ENCODE results near the gene COP1. TPM values are rescaled to one million over a fixed set of nuclear protein-coding genes. Genes with fewer than 3 reads are reported as not detected.

Gene COP1
- total RNA-seq, 1 experiment from 2014 or later: 35.8 TPM

DNA sequence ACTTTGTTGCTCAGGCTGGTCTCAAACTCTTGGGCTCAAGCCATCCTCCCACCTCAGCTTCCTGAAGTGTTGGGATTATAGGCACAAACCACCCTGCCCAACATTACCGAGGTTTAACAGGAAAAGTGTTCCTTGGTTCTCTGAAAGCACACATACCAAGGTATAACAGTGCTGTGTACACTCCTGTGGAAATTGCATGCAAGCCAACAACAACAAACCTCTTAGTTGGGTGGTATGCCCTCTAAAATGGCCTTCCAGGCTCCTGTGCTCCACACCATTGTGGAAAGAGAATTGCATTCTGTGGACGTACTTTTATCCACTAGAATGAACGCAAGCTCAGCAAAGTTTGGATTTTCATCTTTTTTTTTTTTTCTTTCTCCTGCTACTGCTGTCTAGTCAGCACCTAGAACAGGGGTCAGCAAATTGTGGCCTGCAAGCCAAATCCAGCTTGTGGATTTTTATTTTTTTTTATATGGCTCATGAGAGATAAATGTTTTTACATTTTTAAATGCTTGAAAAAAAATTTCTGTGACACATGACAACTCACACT is 271.4 kb downstream of the COP1 start:
- Histone ChIP-seq H3K4me3 (ENCODE audit: low read depth, low read length, poor library complexity, severe bottlenecking) (no peak overlapping the region), H3K27ac (ENCODE audit: low read depth, low read length, poor library complexity, severe bottlenecking) (no peak overlapping the region), H3K9me3 (ENCODE audit: low read depth, low read length, poor library complexity, severe bottlenecking) (no peaks in the 10 kb centered on the region), H3K4me1 (ENCODE audit: insufficient read depth, low read length, poor library complexity, severe bottlenecking) (no peaks in the 10 kb centered on the region), H3K36me3 (ENCODE audit: insufficient read depth, low read length, poor library complexity, severe bottlenecking) (no peaks in the 10 kb centered on the region), H3K27me3 (replicated peaks; ENCODE audit: insufficient read depth, low read depth, low read length, poor library complexity) (no peaks in the 10 kb centered on the region)
- intact Hi-C loops (cut with micrococcal nuclease; ENCODE audit: unreplicated experiment): no loop called here
- BruUV-seq (replicated peaks): no TSS peak
- ChIA-PET POLR2A (ENCODE audit: low non-redundant PET) (no interaction called here), CTCF (no interaction called here)
- DNase-seq (ENCODE audit: low spot score): no peak
- no peak for TF ChIP-seq EZH2 (IDR thresholded peaks at IDR 0.05; ENCODE audit: borderline replicate concordance, low read depth, low read length, poor library complexity, severe bottlenecking)
- TF ChIP-seq, protein P1, sequence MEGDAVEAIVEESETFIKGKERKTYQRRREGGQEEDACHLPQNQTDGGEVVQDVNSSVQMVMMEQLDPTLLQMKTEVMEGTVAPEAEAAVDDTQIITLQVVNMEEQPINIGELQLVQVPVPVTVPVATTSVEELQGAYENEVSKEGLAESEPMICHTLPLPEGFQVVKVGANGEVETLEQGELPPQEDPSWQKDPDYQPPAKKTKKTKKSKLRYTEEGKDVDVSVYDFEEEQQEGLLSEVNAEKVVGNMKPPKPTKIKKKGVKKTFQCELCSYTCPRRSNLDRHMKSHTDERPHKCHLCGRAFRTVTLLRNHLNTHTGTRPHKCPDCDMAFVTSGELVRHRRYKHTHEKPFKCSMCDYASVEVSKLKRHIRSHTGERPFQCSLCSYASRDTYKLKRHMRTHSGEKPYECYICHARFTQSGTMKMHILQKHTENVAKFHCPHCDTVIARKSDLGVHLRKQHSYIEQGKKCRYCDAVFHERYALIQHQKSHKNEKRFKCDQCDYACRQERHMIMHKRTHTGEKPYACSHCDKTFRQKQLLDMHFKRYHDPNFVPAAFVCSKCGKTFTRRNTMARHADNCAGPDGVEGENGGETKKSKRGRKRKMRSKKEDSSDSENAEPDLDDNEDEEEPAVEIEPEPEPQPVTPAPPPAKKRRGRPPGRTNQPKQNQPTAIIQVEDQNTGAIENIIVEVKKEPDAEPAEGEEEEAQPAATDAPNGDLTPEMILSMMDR (conservative IDR thresholded peaks at IDR 0.05; ENCODE audit: low read depth, low read length): no peak

DNA sequence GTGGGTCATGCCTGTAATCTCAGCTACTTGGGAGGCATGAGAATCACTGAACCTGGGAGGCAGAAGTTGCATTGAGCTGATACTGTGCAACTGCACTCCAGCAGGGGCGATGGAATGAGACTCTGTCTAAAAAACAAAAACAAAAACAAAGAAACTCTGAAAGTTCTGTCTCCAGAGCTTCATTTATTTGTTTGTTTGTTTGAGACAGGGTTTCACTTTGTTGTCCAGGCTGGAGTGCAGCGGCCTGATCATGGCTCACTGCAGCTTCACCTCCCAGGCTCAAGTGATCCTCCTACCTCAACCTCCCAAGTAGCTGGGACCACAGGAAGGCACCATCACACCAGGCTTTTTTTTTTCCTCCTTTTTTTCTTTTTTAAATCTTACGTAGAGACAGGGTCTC is 271.9 kb downstream of the COP1 start:
- Histone ChIP-seq H3K4me1 (ENCODE audit: insufficient read depth, low read length, poor library complexity, severe bottlenecking) (no peaks in the 10 kb centered on the region), H3K4me3 (ENCODE audit: low read depth, low read length, poor library complexity, severe bottlenecking) (no peak overlapping the region), H3K9me3 (ENCODE audit: low read depth, low read length, poor library complexity, severe bottlenecking) (no peaks in the 10 kb centered on the region), H3K36me3 (ENCODE audit: insufficient read depth, low read length, poor library complexity, severe bottlenecking) (no peaks in the 10 kb centered on the region), H3K27ac (ENCODE audit: low read depth, low read length, poor library complexity, severe bottlenecking) (no peak overlapping the region), H3K27me3 (replicated peaks; ENCODE audit: insufficient read depth, low read depth, low read length, poor library complexity) (no peaks in the 10 kb centered on the region)
- no peak for DNase-seq (ENCODE audit: low spot score)
- no TSS peak for BruUV-seq (replicated peaks)
- no peak for TF ChIP-seq EZH2 (IDR thresholded peaks at IDR 0.05; ENCODE audit: borderline replicate concordance, low read depth, low read length, poor library complexity, severe bottlenecking)
- TF ChIP-seq, protein P1 (conservative IDR thresholded peaks at IDR 0.05; ENCODE audit: low read depth, low read length): no peak
- CTCF ChIA-PET: no interaction called here
- POLR2A ChIA-PET (ENCODE audit: low non-redundant PET): no interaction called here
- intact Hi-C loops (cut with micrococcal nuclease; ENCODE audit: unreplicated experiment): no loop called here

DNA sequence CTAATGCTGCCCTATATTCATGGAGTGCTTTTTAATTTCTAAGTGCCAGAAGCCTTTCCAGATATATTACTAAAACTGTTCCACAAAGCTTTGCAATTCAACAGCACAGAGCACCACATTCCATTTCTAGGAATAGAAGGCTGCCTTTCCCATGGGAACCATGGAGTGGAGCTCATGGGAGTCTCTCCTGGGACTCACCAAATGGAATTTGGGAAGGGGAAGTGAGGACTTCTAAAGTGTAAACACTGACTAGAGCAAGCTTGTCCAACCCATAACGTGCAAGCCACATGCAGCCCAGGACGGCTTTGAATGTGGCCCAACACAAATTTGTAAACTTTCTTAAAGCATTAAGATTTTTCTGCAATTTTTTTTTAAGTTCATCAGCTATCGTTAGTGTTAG is 273.3 kb downstream of the COP1 start:
- Histone ChIP-seq H3K27me3 (replicated peaks; ENCODE audit: insufficient read depth, low read depth, low read length, poor library complexity) (no peaks in the 10 kb centered on the region), H3K36me3 (ENCODE audit: insufficient read depth, low read length, poor library complexity, severe bottlenecking) (no peaks in the 10 kb centered on the region), H3K4me3 (ENCODE audit: low read depth, low read length, poor library complexity, severe bottlenecking) (no peak overlapping the region), H3K9me3 (ENCODE audit: low read depth, low read length, poor library complexity, severe bottlenecking) (no peaks in the 10 kb centered on the region), H3K27ac (ENCODE audit: low read depth, low read length, poor library complexity, severe bottlenecking) (no peak overlapping the region), H3K4me1 (ENCODE audit: insufficient read depth, low read length, poor library complexity, severe bottlenecking) (no peaks in the 10 kb centered on the region)
- CTCF ChIA-PET: no interaction called here
- TF ChIP-seq EZH2 (IDR thresholded peaks at IDR 0.05; ENCODE audit: borderline replicate concordance, low read depth, low read length, poor library complexity, severe bottlenecking): no peak
- TF ChIP-seq, protein P1 (conservative IDR thresholded peaks at IDR 0.05; ENCODE audit: low read depth, low read length): no peak
- BruUV-seq (replicated peaks): no TSS peak
- no peak for DNase-seq (ENCODE audit: low spot score)
- POLR2A ChIA-PET (ENCODE audit: low non-redundant PET): no interaction called here
- intact Hi-C loops (cut with micrococcal nuclease; ENCODE audit: unreplicated experiment): no loop called here

Data from A673 (cell line).